Hepatocyte (in vitro differentiated cells): ENCODE measurements around the gene ZMIZ1. TPM values are rescaled to one million over a fixed set of nuclear protein-coding genes. Genes with fewer than 3 reads are reported as not detected.

ENCODE experiments used
- DNase-seq: peaks from one replicate; pipeline ENCODE4 v3.0.0-alpha.2; 2016; ENCODE audit warnings: low spot score
- H2AFZ ChIP-seq: fragments of 200-600 bp; sonication (generic); 2 replicates; pipeline ENCODE4 v1.6.0; 2016; ENCODE audit warnings: antibody characterized with exemption, mild to moderate bottlenecking
- H3K27ac ChIP-seq: fragments of 200-600 bp; sonication (generic); 2 replicates; pipeline ENCODE4 v1.5.1; 2016; ENCODE audit warnings: mild to moderate bottlenecking
- H3K27me3 ChIP-seq: fragments of 200-600 bp; sonication (generic); 2 replicates; pipeline ENCODE4 v1.6.1; 2016
- H3K36me3 ChIP-seq: fragments of 200-600 bp; sonication (generic); replicated peaks from 2 replicates; pipeline ENCODE4 v1.5.1; 2016; ENCODE audit warnings: low read depth; ENCODE audit not compliant: insufficient read depth
- H3K4me1 ChIP-seq: fragments of 200-600 bp; sonication (generic); 2 replicates; pipeline ENCODE4 v1.5.1; 2016; ENCODE audit warnings: mild to moderate bottlenecking, moderate library complexity; ENCODE audit not compliant: insufficient read depth
- H3K4me2 ChIP-seq: fragments of 200-600 bp; sonication (generic); 2 replicates; pipeline ENCODE4 v1.6.0; 2016
- H3K4me3 ChIP-seq: fragments of 200-600 bp; sonication (generic); 2 replicates; pipeline ENCODE4 v1.5.1; 2016; ENCODE audit warnings: mild to moderate bottlenecking
- H3K79me2 ChIP-seq: fragments of 200-600 bp; sonication (generic); 2 replicates; pipeline ENCODE4 v1.6.0; 2017; ENCODE audit warnings: mild to moderate bottlenecking
- H3K9me2 ChIP-seq: fragments of 200-600 bp; sonication (generic); replicated peaks from 2 replicates; pipeline ENCODE4 v1.6.0; 2017; ENCODE audit warnings: mild to moderate bottlenecking; ENCODE audit not compliant: insufficient read depth
- H3K9me3 ChIP-seq: fragments of 200-600 bp; sonication (generic); 2 replicates; pipeline ENCODE4 v1.5.1; 2016; ENCODE audit warnings: low read depth, mild to moderate bottlenecking
- H4K20me1 ChIP-seq: fragments of 200-600 bp; sonication (generic); 2 replicates; pipeline ENCODE4 v1.6.0; 2016; ENCODE audit warnings: mild to moderate bottlenecking; ENCODE audit not compliant: insufficient read depth, poor library complexity, severe bottlenecking
- EZH2 ChIP-seq: fragments of 200-600 bp; sonication (generic); IDR thresholded peaks from 2 replicates; pipeline ENCODE4 v1.6.1; 2016; ENCODE audit warnings: antibody characterized with exemption, mild to moderate bottlenecking, borderline replicate concordance
- EZH2phosphoT487 ChIP-seq: fragments of 200-600 bp; sonication (generic); IDR thresholded peaks from one replicate; pipeline ENCODE4 v1.6.1; 2018; ENCODE audit warnings: antibody characterized with exemption, mild to moderate bottlenecking, low read depth, moderate library complexity; ENCODE audit not compliant: unreplicated experiment, severe bottlenecking
- WGBS: methylation state at CpG from one replicate; pipeline ENCODE4 v1.1.6; 2016; ENCODE audit warnings: low lambda C conversion rate; ENCODE audit errors: missing lambda C conversion rate; 5-methylcytosine and 5-hydroxymethylcytosine counted together
- polyA plus RNA-seq: library from polyadenylated mRNA; unstranded; fragments of >200 nt; fragmentation: Nextera tagmentation; extraction: Ambion mirVana; gene quantifications from 2 replicates; pipeline ENCODE4 v1.2.1, GENCODE V29; 2016
- total RNA-seq: library from RNA; depleted of rRNA; stranded (reverse); fragments of >200 nt; gene quantifications from 2 replicates; pipeline ENCODE4 v1.2.3, GENCODE V29; 2014
- TF ChIP-seq, protein P1 (sequence below): fragments of 200-600 bp; sonication (generic); IDR thresholded peaks from 2 replicates; pipeline ENCODE4 v1.5.1; 2016; ENCODE audit warnings: antibody characterized with exemption, mild to moderate bottlenecking; ENCODE audit not compliant: poor library complexity

The ZMIZ1 gene
- total and polyA plus RNA-seq, 2 experiments from 2014 or later: 30.9 to 32.4 TPM

DNA sequence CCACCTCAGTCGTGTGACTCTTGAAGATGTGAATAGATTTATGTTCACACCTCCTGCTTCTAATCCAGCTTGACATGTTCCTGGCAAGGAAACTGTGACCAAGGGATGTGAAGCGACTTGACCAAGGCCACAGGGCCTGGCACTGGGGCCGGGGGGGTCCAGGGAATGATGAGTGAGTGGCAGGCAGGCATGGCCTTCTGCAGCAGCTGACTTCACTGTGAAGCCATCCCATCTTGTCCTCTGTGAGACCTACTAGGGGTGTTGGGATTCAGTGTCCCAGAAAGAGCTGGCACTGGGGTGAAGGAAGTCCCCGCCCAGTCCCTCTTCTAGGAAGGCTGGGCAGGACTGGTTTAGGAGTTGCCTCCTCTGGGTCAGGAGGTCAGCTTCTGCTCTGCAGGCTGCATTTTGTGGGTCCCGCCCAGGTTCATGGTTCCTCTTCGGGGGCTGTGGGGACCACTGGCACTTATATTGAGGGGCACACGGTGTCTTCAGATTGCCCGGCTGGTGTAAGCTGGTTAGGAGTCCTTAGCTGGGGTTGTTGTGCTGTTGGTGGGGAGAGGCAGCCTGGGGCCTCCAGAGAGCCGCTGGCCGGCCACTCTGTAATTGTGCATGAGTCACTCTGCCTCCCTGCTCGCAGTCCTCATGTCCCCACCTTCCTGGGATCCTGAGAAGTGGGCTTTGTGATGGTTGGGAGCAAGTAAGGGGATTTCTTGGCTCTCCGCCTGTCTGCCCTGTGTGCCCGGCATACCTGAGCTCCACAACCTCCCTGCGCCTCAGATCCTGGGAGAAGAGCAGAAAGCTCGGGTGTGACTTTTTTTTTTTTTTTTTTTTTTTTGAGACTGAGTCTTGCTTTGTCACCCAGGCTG lies 11.0 kb downstream of the ZMIZ1 start:
- TF ChIP-seq EZH2phosphoT487 (no peak), EZH2 (no peak)
- TF ChIP-seq, protein P1, sequence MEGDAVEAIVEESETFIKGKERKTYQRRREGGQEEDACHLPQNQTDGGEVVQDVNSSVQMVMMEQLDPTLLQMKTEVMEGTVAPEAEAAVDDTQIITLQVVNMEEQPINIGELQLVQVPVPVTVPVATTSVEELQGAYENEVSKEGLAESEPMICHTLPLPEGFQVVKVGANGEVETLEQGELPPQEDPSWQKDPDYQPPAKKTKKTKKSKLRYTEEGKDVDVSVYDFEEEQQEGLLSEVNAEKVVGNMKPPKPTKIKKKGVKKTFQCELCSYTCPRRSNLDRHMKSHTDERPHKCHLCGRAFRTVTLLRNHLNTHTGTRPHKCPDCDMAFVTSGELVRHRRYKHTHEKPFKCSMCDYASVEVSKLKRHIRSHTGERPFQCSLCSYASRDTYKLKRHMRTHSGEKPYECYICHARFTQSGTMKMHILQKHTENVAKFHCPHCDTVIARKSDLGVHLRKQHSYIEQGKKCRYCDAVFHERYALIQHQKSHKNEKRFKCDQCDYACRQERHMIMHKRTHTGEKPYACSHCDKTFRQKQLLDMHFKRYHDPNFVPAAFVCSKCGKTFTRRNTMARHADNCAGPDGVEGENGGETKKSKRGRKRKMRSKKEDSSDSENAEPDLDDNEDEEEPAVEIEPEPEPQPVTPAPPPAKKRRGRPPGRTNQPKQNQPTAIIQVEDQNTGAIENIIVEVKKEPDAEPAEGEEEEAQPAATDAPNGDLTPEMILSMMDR: no peak
- H3K9me3 ChIP-seq: no peaks in the 10 kb centered on the region
- H3K36me3 ChIP-seq: no peaks in the 10 kb centered on the region
- peaks cover 100% of the 10 kb centered on the region for H3K79me2 ChIP-seq
- peak; percentile 76 for DNase-seq
- H3K9me2 ChIP-seq: no peaks in the 10 kb centered on the region
- H2AFZ ChIP-seq: no peak overlapping the region
- peaks cover 100% of the 10 kb centered on the region for H4K20me1 ChIP-seq
- H3K27ac ChIP-seq: peak overlapping the region; percentile 77
- H3K27me3 ChIP-seq: no peaks in the 10 kb centered on the region
- H3K4me1 ChIP-seq: peaks cover 86% of the 10 kb centered on the region
- no peak overlapping the region for H3K4me3 ChIP-seq
- 67% methylated on average over 15 of the region's 15 CpGs for WGBS
- peak overlapping the region; percentile 53 for H3K4me2 ChIP-seq

DNA sequence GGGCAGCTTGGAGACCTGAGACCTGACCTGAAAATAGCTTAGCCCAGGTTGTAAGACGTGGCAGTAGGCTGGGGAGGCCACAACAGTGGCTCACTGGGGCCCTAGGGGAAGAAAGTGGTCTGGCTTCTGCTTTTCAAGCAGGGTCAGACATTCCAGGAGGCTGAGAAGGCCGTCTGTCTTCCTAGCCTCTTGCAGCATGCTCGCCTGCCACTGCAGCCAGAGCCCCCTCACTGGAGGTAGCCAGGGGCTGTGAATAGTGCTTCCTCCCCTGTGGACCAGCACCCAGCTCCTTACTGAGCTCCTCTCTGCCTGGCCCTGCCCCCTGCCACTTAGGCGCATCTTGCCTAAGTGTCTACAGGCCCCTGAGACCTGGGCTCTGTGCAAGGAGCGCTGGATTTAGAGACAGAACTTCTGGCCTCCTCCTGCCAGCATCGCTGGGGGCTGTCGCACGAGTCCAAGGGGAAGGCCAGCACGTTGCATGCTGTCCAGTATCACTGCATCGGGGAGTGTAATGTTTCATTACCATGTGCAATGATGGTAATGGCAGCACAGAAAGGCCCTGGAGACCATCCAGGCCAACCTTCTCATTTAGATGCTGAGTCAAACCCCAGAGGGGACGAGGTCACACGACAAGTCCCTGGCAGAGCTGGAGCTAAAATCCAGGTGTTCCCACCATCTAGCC lies 12.7 kb downstream of the ZMIZ1 start:
- Histone ChIP-seq H3K27ac (peak overlapping the region; percentile 77), H3K4me2 (peak overlapping the region; percentile 17), H3K4me3 (no peak overlapping the region), H3K9me2 (no peaks in the 10 kb centered on the region), H2AFZ (no peak overlapping the region), H3K27me3 (no peaks in the 10 kb centered on the region), H3K9me3 (no peaks in the 10 kb centered on the region), H3K36me3 (no peaks in the 10 kb centered on the region), H3K4me1 (peaks cover 73% of the 10 kb centered on the region), H3K79me2 (peaks cover 100% of the 10 kb centered on the region), H4K20me1 (peaks cover 100% of the 10 kb centered on the region)
- TF ChIP-seq EZH2phosphoT487: no peak
- TF ChIP-seq, protein P1: no peak
- no peak for TF ChIP-seq EZH2
- peak; percentile 41 for DNase-seq
- WGBS: 71% methylated on average over 12 of the region's 12 CpGs

DNA sequence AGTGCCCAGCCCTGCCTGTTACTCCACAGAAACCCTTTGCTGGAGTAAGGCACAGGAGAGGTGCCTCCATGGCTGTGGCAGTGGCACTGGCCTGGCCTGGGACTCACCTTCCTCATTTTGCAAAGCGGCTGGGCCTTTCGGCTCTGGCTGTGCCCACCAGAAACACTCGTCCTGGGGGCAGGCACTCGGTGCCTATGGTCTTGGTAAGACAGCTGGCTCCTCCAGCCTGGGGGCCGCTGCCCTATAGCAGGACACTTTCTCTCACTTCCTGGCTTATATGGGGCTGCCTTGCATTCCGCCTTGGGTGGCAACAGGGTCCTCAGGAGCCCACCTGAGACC lies 13.2 kb downstream of the ZMIZ1 start:
- H3K9me2 ChIP-seq: no peaks in the 10 kb centered on the region
- H3K4me2 ChIP-seq: no peak overlapping the region
- H3K27me3 ChIP-seq: no peaks in the 10 kb centered on the region
- TF ChIP-seq EZH2: no peak
- no peak for TF ChIP-seq EZH2phosphoT487
- TF ChIP-seq, protein P1: no peak
- 99% methylated on average over 6 of the region's 6 CpGs for WGBS
- no peak overlapping the region for H3K4me3 ChIP-seq
- H4K20me1 ChIP-seq: peaks cover 100% of the 10 kb centered on the region
- H3K4me1 ChIP-seq: peaks cover 68% of the 10 kb centered on the region
- H3K9me3 ChIP-seq: no peaks in the 10 kb centered on the region
- H3K36me3 ChIP-seq: no peaks in the 10 kb centered on the region
- DNase-seq: no peak
- peaks cover 100% of the 10 kb centered on the region for H3K79me2 ChIP-seq
- H3K27ac ChIP-seq: no peak overlapping the region
- no peak overlapping the region for H2AFZ ChIP-seq
